Testis (tissue), 3 donors: ENCODE measurements around the gene CD72. TPM values are rescaled to one million over a fixed set of nuclear protein-coding genes. Genes with fewer than 3 reads are reported as not detected.

Experiments
- DNase-seq: peaks from one replicate; pipeline ENCODE4 v3.0.0-alpha.2; 2019
- H3K27ac ChIP-seq, 2 donors: fragments of 200-600 bp; sonication (generic); one replicate each; pipeline ENCODE4 v1.5.1; 2019
- H3K27me3 ChIP-seq: fragments of 200-600 bp; sonication (generic); one replicate; pipeline ENCODE4 v1.5.1; 2019
- H3K36me3 ChIP-seq: fragments of 200-600 bp; sonication (generic); one replicate; pipeline ENCODE4 v1.5.1; 2017; ENCODE audit warnings: low read depth; ENCODE audit errors: missing control alignments
- H3K4me1 ChIP-seq: fragments of 200-600 bp; sonication (generic); one replicate; pipeline ENCODE4 v1.5.1; 2019
- H3K4me3 ChIP-seq, 2 donors: fragments of 200-600 bp; sonication (generic); one replicate each; pipeline ENCODE4 v1.5.1; 2017 to 2019
- H3K9me3 ChIP-seq: fragments of 200-600 bp; sonication (generic); one replicate; pipeline ENCODE4 v1.5.1; 2017
- CTCF ChIP-seq, 3 experiments: fragments of 450-650 bp in 2 of 3; fragments of 200-600 bp in 1 of 3; sonication (generic) in 1 of 3; IDR thresholded peaks; one replicate each; pipeline ENCODE4 v1.5.1; 2016 to 2019; ENCODE audit warnings: antibody characterized with exemption in 3 of 3, mild to moderate bottlenecking in 2 of 3, moderate library complexity in 1 of 3
- POLR2A ChIP-seq: fragments of 450-650 bp; IDR thresholded peaks from one replicate; pipeline ENCODE4 v1.6.1; 2017; ENCODE audit warnings: antibody characterized with exemption, mild to moderate bottlenecking, moderate library complexity
- WGBS, 2 donors: methylation state at CpG; one replicate each; pipeline ENCODE4 v1.1.5; 2018; 5-methylcytosine and 5-hydroxymethylcytosine counted together
- intact Hi-C: fragments of 100-400 bp; cut with DNase I; formaldehyde crosslinking; loops from one replicate; pipeline ENCODE4 v1.15.1; 2023; ENCODE audit warnings: low total_unique reads
- polyA plus RNA-seq: library from polyadenylated mRNA; stranded (reverse); fragments of 350-450 nt; fragmentation: Illumina TruSeq; extraction: RNeasy Lipid Tissue Mini Kit (QIAGEN cat#74804); gene quantifications from one replicate; pipeline ENCODE4 v1.2.3, GENCODE V29; 2014; ENCODE audit warnings: low read depth, low replicate concordance; ENCODE audit not compliant: insufficient read depth
- total RNA-seq, 2 donors: library from RNA; depleted of rRNA; stranded (reverse); fragments of >200 nt; gene quantifications; one replicate each; pipeline ENCODE4 v1.2.3, GENCODE V29; 2016

The CD72 gene
- total and polyA plus RNA-seq, 3 donors from 2014 or later = 0.63 to 3.2 (median 0.99) TPM

GRCh38 chr9:35618854-35619799, 914 bp upstream of the CD72 start:
- 88 to 94% methylated on average over 17 of the region's 17 CpGs for WGBS, 2 donors
- Histone ChIP-seq H3K4me3 (no peak overlapping the region), H3K36me3 (no peaks in the 10 kb centered on the region), H3K27ac (no peak overlapping the region), H3K9me3 (no peaks in the 10 kb centered on the region), H3K27me3 (no peaks in the 10 kb centered on the region), H3K4me1 (peaks cover 8% of the 10 kb centered on the region)
- TF ChIP-seq CTCF (IDR thresholded peaks at IDR 0.05) (no peak), POLR2A (no peak)
- intact Hi-C loops = no loop called here
- peak; percentile 43 for DNase-seq

- Histone ChIP-seq H3K27me3 (no peaks in the 10 kb centered on the region), H3K9me3 (no peaks in the 10 kb centered on the region), H3K36me3 (no peaks in the 10 kb centered on the region), H3K4me3 (peak overlapping the region in 1 of 2 donors; percentile 58), H3K27ac (no peak overlapping the region), H3K4me1 (peaks cover 8% of the 10 kb centered on the region)
- WGBS, 2 donors = 45 to 47% methylated on average over 8 of the region's 8 CpGs
- intact Hi-C loops = no loop called here
- no peak for DNase-seq
- TF ChIP-seq CTCF (IDR thresholded peaks at IDR 0.05) (no peak), POLR2A (no peak)
Observed at GRCh38 chr9:35617548-35617947, 665 bp downstream of the CD72 start.

DNA sequence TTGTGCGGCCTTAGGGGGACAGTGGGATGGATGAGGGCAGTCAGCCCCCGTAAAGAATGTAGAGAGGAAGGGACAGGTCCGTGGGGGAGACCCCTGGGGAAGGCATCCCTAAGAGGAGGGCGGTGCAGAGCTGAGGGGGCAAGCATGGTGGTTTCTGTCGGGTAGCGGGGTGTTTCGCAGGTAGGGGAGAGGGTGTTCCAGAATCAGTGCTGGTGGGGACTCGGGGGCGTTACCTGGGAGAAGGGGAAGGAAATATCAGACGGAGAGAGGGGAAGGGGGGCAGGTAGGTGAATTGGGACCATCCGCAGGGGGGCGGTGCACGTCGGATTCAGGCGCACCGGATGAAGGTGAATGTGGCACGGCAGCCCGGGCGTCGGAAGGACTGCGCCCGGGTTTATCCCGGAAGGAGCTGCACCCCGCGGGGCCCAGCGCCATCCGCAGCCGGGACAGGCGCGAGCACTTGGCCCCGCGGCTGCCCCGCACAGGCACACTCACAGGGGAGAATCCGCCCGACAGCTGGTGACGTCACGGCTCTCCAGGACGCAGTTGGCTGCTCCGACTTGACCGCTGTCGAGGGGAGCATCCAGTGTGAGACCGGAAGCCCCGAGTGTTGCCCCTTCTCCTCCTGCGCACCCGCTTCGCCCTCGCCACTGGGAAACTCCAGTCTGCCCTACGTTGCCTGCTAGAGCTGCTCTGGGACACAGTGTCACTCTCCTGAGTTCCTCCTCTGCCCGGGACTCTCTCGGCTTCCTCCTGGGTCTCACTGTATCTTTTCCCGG, 1.3 kb downstream of the CD72 start:
- no peaks in the 10 kb centered on the region for H3K36me3 ChIP-seq
- intact Hi-C loops = no loop called here
- H3K27ac ChIP-seq = no peak overlapping the region
- H3K4me1 ChIP-seq = peaks cover 8% of the 10 kb centered on the region
- H3K9me3 ChIP-seq = no peaks in the 10 kb centered on the region
- no peaks in the 10 kb centered on the region for H3K27me3 ChIP-seq
- TF ChIP-seq CTCF (IDR thresholded peaks at IDR 0.05) = no peak
- TF ChIP-seq POLR2A = no peak
- peak overlapping the region; percentile 41 to 58 for H3K4me3 ChIP-seq
- WGBS, 2 donors = 7 to 16% methylated on average over 20 to 51 of the region's 51 CpGs
- peak; percentile 79 for DNase-seq

DNA sequence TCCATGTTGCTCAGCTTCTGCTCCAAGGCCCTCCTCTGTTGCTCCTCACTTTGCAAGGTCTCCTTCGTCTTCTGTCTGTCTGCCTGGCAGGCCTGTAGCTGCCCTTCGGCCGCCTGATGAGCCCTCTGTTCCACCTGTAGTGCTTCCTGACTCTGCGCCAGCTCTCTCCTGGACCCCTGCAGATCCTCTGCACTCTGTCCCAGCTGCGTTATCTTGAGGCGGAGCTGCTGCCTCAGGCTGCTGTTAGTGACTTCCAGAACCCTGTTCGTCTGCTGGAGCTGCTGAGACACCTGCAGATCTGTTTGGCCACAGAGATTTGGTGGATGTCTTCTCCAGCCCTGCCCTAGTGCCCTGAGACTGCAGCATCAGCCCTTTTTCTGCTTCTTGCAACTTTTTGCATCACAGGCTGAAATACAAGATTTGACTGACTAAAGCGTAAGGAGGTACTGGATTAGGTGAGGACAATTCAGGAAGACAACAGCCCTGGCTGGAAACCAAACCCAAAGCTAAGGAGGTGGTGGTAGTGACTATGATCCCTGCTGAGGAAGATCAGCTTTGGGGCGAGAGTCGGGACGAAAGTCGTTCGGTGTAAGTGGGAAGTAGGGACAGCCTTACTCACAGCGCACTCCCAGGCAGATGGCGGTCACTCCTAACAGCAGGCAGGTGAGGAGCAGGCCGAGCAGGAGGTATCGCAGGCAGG, 2.1 kb downstream of the CD72 start:
- no peak for DNase-seq
- Histone ChIP-seq H3K36me3 (no peaks in the 10 kb centered on the region), H3K9me3 (no peaks in the 10 kb centered on the region), H3K27me3 (no peaks in the 10 kb centered on the region), H3K4me1 (peaks cover 8% of the 10 kb centered on the region), H3K4me3 (peak overlapping the region in 1 of 2 donors; percentile 58), H3K27ac (no peak overlapping the region)
- TF ChIP-seq POLR2A (no peak), CTCF (IDR thresholded peaks at IDR 0.05) (no peak)
- intact Hi-C loops = no loop called here
- 56 to 73% methylated on average over 17 of the region's 17 CpGs for WGBS, 2 donors
